ENCODE measurements around the gene MYLK4. TPM values are rescaled to one million over a fixed set of nuclear protein-coding genes. Genes with fewer than 3 reads are reported as not detected.

The MYLK4 gene
- total RNA-seq, 1 experiment from 2014 or later = 0.93 TPM

- no TSS peak for BruUV-seq (replicated peaks)
- Mint-ChIP-seq H3K4me1 (ENCODE audit: insufficient read depth, unreplicated experiment) (peaks cover 4% of the 10 kb centered on the region), H3K9me3 (ENCODE audit: unreplicated experiment) (no peaks in the 10 kb centered on the region), H3K27ac (ENCODE audit: low read depth, unreplicated experiment) (no peak overlapping the region), H3K27me3 (ENCODE audit: insufficient read depth, unreplicated experiment) (no peaks in the 10 kb centered on the region), H3K36me3 (ENCODE audit: insufficient read depth, unreplicated experiment) (no peaks in the 10 kb centered on the region), H3K4me3 (ENCODE audit: unreplicated experiment) (no peak overlapping the region)
- no peak for TF ChIP-seq CTCF (IDR thresholded peaks at IDR 0.05; ENCODE audit: unreplicated experiment)
- intact Hi-C loops (cut with micrococcal nuclease) = no loop called here
- DNase-seq (ENCODE audit: unreplicated experiment) = no peak
- CTCF ChIA-PET = interaction anchor here (0.9 to 1.1 kb wide), 3 partner anchors 8 to 15 kb away, joined by 3 to 6 read pairs (median 3); no protein-coding TSS in a partner anchor
- POLR2A ChIA-PET = interaction anchor here (0.9 kb wide), 1 partner anchor 9 kb away, joined by 3 read pairs; no protein-coding TSS in a partner anchor
These were observed 6.0 kb upstream of the MYLK4 start for GRCh38 chr6:2756687-2757224.

GRCh38 chr6:2756241-2756640, 5.5 kb upstream of the MYLK4 start:
- intact Hi-C loops (cut with micrococcal nuclease) = no loop called here
- Mint-ChIP-seq H3K27ac (ENCODE audit: low read depth, unreplicated experiment) (no peak overlapping the region), H3K36me3 (ENCODE audit: insufficient read depth, unreplicated experiment) (no peaks in the 10 kb centered on the region), H3K9me3 (ENCODE audit: unreplicated experiment) (no peaks in the 10 kb centered on the region), H3K27me3 (ENCODE audit: insufficient read depth, unreplicated experiment) (no peaks in the 10 kb centered on the region), H3K4me1 (ENCODE audit: insufficient read depth, unreplicated experiment) (peaks cover 4% of the 10 kb centered on the region), H3K4me3 (ENCODE audit: unreplicated experiment) (no peak overlapping the region)
- CTCF ChIA-PET = interaction anchor here (0.9 to 1.1 kb wide), 3 partner anchors 8 to 15 kb away, joined by 3 to 6 read pairs (median 3); no protein-coding TSS in a partner anchor
- no peak for DNase-seq (ENCODE audit: unreplicated experiment)
- no TSS peak for BruUV-seq (replicated peaks)
- TF ChIP-seq CTCF (IDR thresholded peaks at IDR 0.05; ENCODE audit: unreplicated experiment) = no peak
- POLR2A ChIA-PET = interaction anchor here (0.6 to 1.8 kb wide), 2 partner anchors 9 to 11 kb away, joined by 3 to 4 read pairs; partner anchors contain the start of gene WRNIP1

- POLR2A ChIA-PET = interaction anchor here (0.6 to 1.8 kb wide), 4 partner anchors 8 to 1946 kb away, joined by 3 to 4 read pairs (median 3); partner anchors contain the start of gene WRNIP1
- Mint-ChIP-seq H3K4me3 (ENCODE audit: unreplicated experiment) (no peak overlapping the region), H3K4me1 (ENCODE audit: insufficient read depth, unreplicated experiment) (no peaks in the 10 kb centered on the region), H3K27ac (ENCODE audit: low read depth, unreplicated experiment) (no peak overlapping the region), H3K27me3 (ENCODE audit: insufficient read depth, unreplicated experiment) (no peaks in the 10 kb centered on the region), H3K9me3 (ENCODE audit: unreplicated experiment) (no peaks in the 10 kb centered on the region), H3K36me3 (ENCODE audit: insufficient read depth, unreplicated experiment) (no peaks in the 10 kb centered on the region)
- DNase-seq (ENCODE audit: unreplicated experiment) = no peak
- intact Hi-C loops (cut with micrococcal nuclease) = no loop called here
- TF ChIP-seq CTCF (IDR thresholded peaks at IDR 0.05; ENCODE audit: unreplicated experiment) = no peak
- CTCF ChIA-PET = interaction anchor here (0.9 kb wide), 1 partner anchor 9 kb away, joined by 3 read pairs; no protein-coding TSS in a partner anchor
- no TSS peak for BruUV-seq (replicated peaks)
These were observed 4.7 kb upstream of the MYLK4 start for GRCh38 chr6:2755456-2755855.

- ChIA-PET CTCF (no interaction called here), POLR2A (interaction anchor here (1.0 to 1.8 kb wide), 2 partner anchors 9 to 11 kb away, joined by 3 to 4 read pairs; partner anchors contain the start of gene WRNIP1)
- TF ChIP-seq CTCF (IDR thresholded peaks at IDR 0.05; ENCODE audit: unreplicated experiment) = no peak
- DNase-seq (ENCODE audit: unreplicated experiment) = no peak
- Mint-ChIP-seq H3K27ac (ENCODE audit: low read depth, unreplicated experiment) (no peak overlapping the region), H3K4me3 (ENCODE audit: unreplicated experiment) (no peak overlapping the region), H3K9me3 (ENCODE audit: unreplicated experiment) (no peaks in the 10 kb centered on the region), H3K27me3 (ENCODE audit: insufficient read depth, unreplicated experiment) (no peaks in the 10 kb centered on the region), H3K4me1 (ENCODE audit: insufficient read depth, unreplicated experiment) (no peaks in the 10 kb centered on the region), H3K36me3 (ENCODE audit: insufficient read depth, unreplicated experiment) (no peaks in the 10 kb centered on the region)
- BruUV-seq (replicated peaks) = no TSS peak
- intact Hi-C loops (cut with micrococcal nuclease) = no loop called here
These were observed 4.2 kb upstream of the MYLK4 start for GRCh38 chr6:2754911-2755310.
